Ectodermal cell (in vitro differentiated cells): Measurements from ENCODE around the gene KHSRP.

Experiments used
- H3K27ac ChIP-seq: 2 replicates; pipeline ENCODE4 v1.7.0; 2013; ENCODE audit warnings: mild to moderate bottlenecking, low read depth, low read length; ENCODE audit not compliant: insufficient read depth, poor library complexity, severe bottlenecking
- H3K27me3 ChIP-seq: 2 replicates; pipeline ENCODE4 v1.7.0; 2013; ENCODE audit warnings: mild to moderate bottlenecking, low read length; ENCODE audit not compliant: insufficient read depth, control insufficient read depth, poor library complexity, severe bottlenecking
- H3K36me3 ChIP-seq: one replicate; pipeline ENCODE4 v1.7.0; 2013; ENCODE audit warnings: low read length; ENCODE audit not compliant: control insufficient read depth, insufficient read depth
- H3K4me1 ChIP-seq: one replicate; pipeline ENCODE4 v1.7.0; 2013; ENCODE audit warnings: low read length; ENCODE audit not compliant: control insufficient read depth, insufficient read depth
- H3K4me3 ChIP-seq: 2 replicates; pipeline ENCODE4 v1.7.0; 2013; ENCODE audit warnings: low read depth, low read length, control low read depth; ENCODE audit not compliant: insufficient read depth
- H3K9me3 ChIP-seq: 2 replicates; pipeline ENCODE4 v1.7.0; 2013; ENCODE audit warnings: mild to moderate bottlenecking, low read length, moderate library complexity; ENCODE audit not compliant: control insufficient read depth
- WGBS, 2 experiments: methylation state at CpG; one replicate each; pipeline ENCODE4 v1.1.7; 2013; ENCODE audit warnings: missing lambda C conversion rate in 2 of 2; 5-methylcytosine and 5-hydroxymethylcytosine counted together

KHSRP gene

GRCh38 chr19:6464070-6464873 is 39.7 kb upstream of the KHSRP start, which contains the start of gene CRB3:
Gene CRB3, plus strand, starts transcription at chr19:6464271. Its CDS starts 431 bp downstream, at chr19:6464702.
- Histone ChIP-seq H3K4me3 (peak within 1 kb of the TSS; percentile 33), H3K4me1 (peaks cover 6% of the 10 kb centered on the region), H3K36me3 (no peaks in the 10 kb centered on the region), H3K27me3 (peaks cover 49% of the 10 kb centered on the region), H3K9me3 (no peaks in the 10 kb centered on the region), H3K27ac (no peak within 1 kb of the TSS)
- WGBS, 2 experiments = 2 to 3% methylated on average over 65 of the region's 65 CpGs

DNA sequence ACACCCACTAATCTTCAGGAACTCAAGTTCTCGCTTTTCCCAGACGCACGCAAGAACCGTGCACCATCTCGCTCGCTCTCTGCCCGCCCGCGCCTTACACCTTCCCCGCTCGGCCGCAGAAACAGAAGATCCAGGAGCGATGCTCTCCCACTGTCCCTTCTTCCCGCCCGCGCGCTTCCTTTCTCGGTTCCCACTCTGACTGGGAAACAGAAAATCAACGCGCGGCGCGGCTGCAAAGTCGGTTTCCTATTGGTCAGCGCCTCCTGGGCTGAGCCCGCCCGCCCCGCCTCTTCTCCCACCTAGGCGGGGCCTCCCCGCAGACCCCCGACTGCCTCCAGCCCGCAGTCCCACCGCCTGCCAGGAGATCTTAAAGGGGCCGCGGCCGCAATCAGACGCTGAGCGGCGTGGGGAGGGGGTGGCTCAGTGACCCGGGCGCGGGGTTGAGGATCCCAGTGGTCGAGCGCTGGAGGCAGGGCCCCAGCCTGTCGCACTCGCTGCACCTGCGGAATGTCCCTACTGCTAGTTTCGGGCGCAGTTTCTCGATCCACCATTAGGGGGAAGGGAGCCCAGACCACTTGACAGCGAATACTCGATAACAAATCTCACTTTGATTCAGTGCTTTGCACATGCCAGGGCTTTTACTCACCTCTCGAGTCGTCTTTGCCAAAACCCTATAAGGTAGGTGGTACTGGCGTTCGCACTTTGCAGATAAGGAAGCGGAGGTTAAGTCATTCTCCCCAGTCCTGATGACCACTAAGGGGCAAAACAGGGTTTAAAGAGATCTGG is 35.7 kb upstream of the KHSRP start:
- WGBS, 2 experiments = 0% methylated on average over 57 of the region's 57 CpGs
- H3K36me3 ChIP-seq = peaks cover 10% of the 10 kb centered on the region
- H3K9me3 ChIP-seq = no peaks in the 10 kb centered on the region
- H3K4me1 ChIP-seq = peaks cover 12% of the 10 kb centered on the region
- H3K4me3 ChIP-seq = peak overlapping the region; percentile 55
- no peak overlapping the region for H3K27ac ChIP-seq
- H3K27me3 ChIP-seq = peaks cover 43% of the 10 kb centered on the region

DNA sequence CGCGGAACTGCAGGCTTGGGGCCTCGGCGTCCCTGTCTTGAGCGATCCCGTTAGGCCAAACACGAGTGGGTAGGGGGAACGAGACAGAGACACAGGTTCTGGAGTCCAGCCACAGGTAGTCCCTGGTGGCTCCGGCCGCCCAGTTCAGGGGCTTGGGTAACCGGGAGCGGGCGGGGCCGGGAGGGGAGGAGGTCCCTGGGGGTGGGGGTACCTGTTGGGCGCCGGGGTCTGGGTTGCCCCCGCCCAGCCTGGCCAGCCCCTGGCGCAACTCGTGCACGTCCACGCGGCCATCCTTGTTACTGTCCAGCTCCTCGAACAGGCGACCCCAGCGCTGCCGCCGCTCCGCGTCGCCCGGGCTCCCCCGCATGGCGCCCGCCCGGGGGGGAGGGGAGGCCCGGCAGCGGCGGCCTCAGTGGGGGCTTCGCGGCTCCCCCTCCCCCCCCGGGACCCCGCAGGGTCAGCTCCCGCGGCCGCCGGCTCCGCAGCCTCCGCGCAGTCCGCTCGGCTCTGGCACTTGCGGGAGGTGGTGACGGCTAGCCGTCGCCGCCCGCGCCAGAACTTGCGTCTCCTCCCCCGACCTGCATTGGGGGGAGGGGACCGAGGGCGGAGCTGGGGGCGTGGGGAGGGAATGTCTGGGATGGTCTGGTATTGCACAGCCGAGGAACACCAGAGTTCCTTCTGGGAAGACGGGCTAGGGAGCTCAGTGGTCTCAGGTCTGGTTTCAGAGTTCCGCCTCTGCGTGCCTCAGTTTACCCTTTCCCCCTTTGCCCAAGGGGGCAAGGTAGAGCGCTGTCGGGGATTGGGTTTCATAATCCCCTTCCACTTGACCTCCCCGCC is 34.9 kb upstream of the KHSRP start, which contains the start of gene SLC25A23:
SLC25A23 (minus strand) TSS at position 531 of the 837 bp plus-strand sequence; CDS start at position 367, 164 bp downstream.
- 1% methylated on average over 70 of the region's 70 CpGs for WGBS, 2 experiments
- peak within 1 kb of the TSS; percentile 55 for H3K4me3 ChIP-seq
- H3K27me3 ChIP-seq = peaks cover 34% of the 10 kb centered on the region
- H3K36me3 ChIP-seq = peaks cover 18% of the 10 kb centered on the region
- H3K27ac ChIP-seq = no peak within 1 kb of the TSS
- H3K9me3 ChIP-seq = no peaks in the 10 kb centered on the region
- H3K4me1 ChIP-seq = peaks cover 7% of the 10 kb centered on the region

DNA sequence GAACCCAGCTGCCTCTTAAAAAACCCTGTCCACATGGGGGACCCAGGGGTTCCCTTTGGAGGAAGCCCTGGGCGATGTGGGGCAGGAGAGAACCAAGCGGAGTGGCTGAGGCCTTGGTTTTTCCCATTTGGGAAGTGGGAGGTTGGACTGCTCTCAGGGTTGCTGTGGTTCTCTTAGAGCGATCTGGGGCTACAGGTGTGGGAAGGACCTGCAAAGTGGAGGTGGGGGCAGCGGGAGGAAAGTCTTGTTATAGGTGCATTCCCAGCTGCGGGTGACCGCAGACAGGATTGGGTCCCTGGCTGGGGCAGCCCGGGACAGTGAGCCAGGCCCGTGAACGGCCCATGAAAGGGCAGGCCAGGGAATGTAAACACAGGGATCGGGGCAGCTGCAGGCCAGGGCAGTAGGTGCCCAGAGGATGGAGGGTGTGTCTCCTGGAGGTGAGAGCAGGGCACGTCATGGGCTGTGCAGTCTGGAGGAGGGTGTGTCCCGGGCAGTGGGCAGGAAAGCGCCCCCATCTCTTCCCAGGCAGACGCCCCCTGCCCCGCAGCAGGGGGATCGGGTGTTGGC is 34.2 kb upstream of the KHSRP start:
- H3K27me3 ChIP-seq = peaks cover 27% of the 10 kb centered on the region
- no peak overlapping the region for H3K27ac ChIP-seq
- H3K36me3 ChIP-seq = peaks cover 25% of the 10 kb centered on the region
- 41 to 43% methylated on average over 16 of the region's 16 CpGs for WGBS, 2 experiments
- peak overlapping the region; percentile 55 for H3K4me3 ChIP-seq
- peaks cover 6% of the 10 kb centered on the region for H3K4me1 ChIP-seq
- no peaks in the 10 kb centered on the region for H3K9me3 ChIP-seq

- Histone ChIP-seq H3K27ac (no peak overlapping the region), H3K36me3 (peaks cover 29% of the 10 kb centered on the region), H3K9me3 (no peaks in the 10 kb centered on the region), H3K27me3 (peaks cover 21% of the 10 kb centered on the region), H3K4me1 (peaks cover 6% of the 10 kb centered on the region), H3K4me3 (no peak overlapping the region)
- 82 to 86% methylated on average over 17 of the region's 17 CpGs for WGBS, 2 experiments
These were observed 33.5 kb upstream of the KHSRP start for GRCh38 chr19:6457958-6458694.

- peaks cover 6% of the 10 kb centered on the region for H3K4me1 ChIP-seq
These were observed 31.3 kb upstream of the KHSRP start for GRCh38 chr19:6455924-6456323.

GRCh38 chr19:6453951-6454565 is 29.4 kb upstream of the KHSRP start:
- 94 to 95% methylated on average over 11 of the region's 11 CpGs for WGBS, 2 experiments
- Histone ChIP-seq H3K36me3 (peaks cover 29% of the 10 kb centered on the region), H3K4me1 (peaks cover 5% of the 10 kb centered on the region), H3K9me3 (no peaks in the 10 kb centered on the region), H3K27ac (no peak overlapping the region), H3K27me3 (peaks cover 5% of the 10 kb centered on the region), H3K4me3 (no peak overlapping the region)

More at GRCh38 chr19:6455924-6456323, 31.3 kb upstream of the KHSRP start:
- Histone ChIP-seq H3K27ac (no peak overlapping the region), H3K9me3 (no peaks in the 10 kb centered on the region), H3K36me3 (peaks cover 29% of the 10 kb centered on the region), H3K27me3 (peaks cover 6% of the 10 kb centered on the region), H3K4me3 (no peak overlapping the region)
- WGBS, 2 experiments = 91 to 95% methylated on average over 15 of the region's 15 CpGs

- no peaks in the 10 kb centered on the region for H3K4me1 ChIP-seq
- no peak overlapping the region for H3K4me3 ChIP-seq
- no peaks in the 10 kb centered on the region for H3K9me3 ChIP-seq
- peaks cover 29% of the 10 kb centered on the region for H3K36me3 ChIP-seq
- 100% methylated on average over 2 of the region's 2 CpGs for WGBS, 2 experiments
- H3K27ac ChIP-seq = no peak overlapping the region
- H3K27me3 ChIP-seq = no peaks in the 10 kb centered on the region
These were observed 28.3 kb upstream of the KHSRP start for GRCh38 chr19:6452899-6453298.

- no peaks in the 10 kb centered on the region for H3K4me1 ChIP-seq
- H3K9me3 ChIP-seq = no peaks in the 10 kb centered on the region
- H3K27me3 ChIP-seq = no peaks in the 10 kb centered on the region
- no peak overlapping the region for H3K27ac ChIP-seq
- WGBS, 2 experiments = 96% methylated on average over 19 of the region's 19 CpGs
- peaks cover 29% of the 10 kb centered on the region for H3K36me3 ChIP-seq
- H3K4me3 ChIP-seq = no peak overlapping the region
These were observed 27.6 kb upstream of the KHSRP start for GRCh38 chr19:6452223-6452614.
